WTC11 (cell line): ENCODE results near the gene STX3. TPM values are rescaled to one million over a fixed set of nuclear protein-coding genes. Genes with fewer than 3 reads are reported as not detected.

Source experiments
- ATAC-seq: fragments of 200-7000 bp; cut with Tn5 transposase; 2 replicates; pipeline ENCODE4 v1.10.0; 2021; ENCODE audit warnings: mild to moderate bottlenecking, moderate library complexity
- CTCF ChIA-PET: fragments of 300-600 bp; sonication (Branson Sonifier 250); formaldehyde crosslinking; loops from one replicate; lab custom pipeline; 2021; ENCODE audit warnings: antibody characterized with exemption; lab: Charles Lee
- POLR2A ChIA-PET: fragments of 350-600 bp; sonication (Branson Sonifier 250); formaldehyde crosslinking; loops from one replicate; lab custom pipeline; 2021; ENCODE audit warnings: antibody characterized with exemption; lab: Charles Lee
- DNase-seq: peaks from one replicate; pipeline ENCODE4 v3.0.0; 2021; ENCODE audit warnings: low spot score
- H3K27ac Mint-ChIP-seq: 2 replicates; pipeline ENCODE4 v1.8.0; 2021; ENCODE audit warnings: mixed read lengths
- H3K27me3 Mint-ChIP-seq: 2 replicates; pipeline ENCODE4 v1.8.0; 2021; ENCODE audit warnings: low read depth, mild to moderate bottlenecking, moderate library complexity, mixed read lengths
- H3K36me3 Mint-ChIP-seq: 2 replicates; pipeline ENCODE4 v1.8.0; 2021; ENCODE audit warnings: mixed read lengths
- H3K4me1 Mint-ChIP-seq: 2 replicates; pipeline ENCODE4 v1.8.0; 2022; ENCODE audit warnings: mixed read lengths
- H3K4me3 Mint-ChIP-seq: 2 replicates; pipeline ENCODE4 v1.8.0; 2021; ENCODE audit warnings: mild to moderate bottlenecking, moderate library complexity, mixed read lengths
- H3K9me3 Mint-ChIP-seq: 2 replicates; pipeline ENCODE4 v1.8.0; 2021; ENCODE audit warnings: mixed read lengths
- AR ChIP-seq: fragments of 250-450 bp; sonication (Bioruptor Pico); IDR thresholded peaks from 2 replicates; pipeline ENCODE4 v1.9.0; 2021; ENCODE audit warnings: mild to moderate bottlenecking
- ARID4B ChIP-seq: sonication (generic); formaldehyde crosslinking; IDR thresholded peaks from 2 replicates; pipeline ENCODE4 v1.8.0; 2023; ENCODE audit warnings: missing genetic modification reagents, mild to moderate bottlenecking, borderline replicate concordance
- CREM ChIP-seq: sonication (generic); formaldehyde crosslinking; IDR thresholded peaks from 2 replicates; pipeline ENCODE4 v1.8.1; 2022; ENCODE audit warnings: mild to moderate bottlenecking, missing genetic modification reagents, moderate library complexity
- E2F4 ChIP-seq: sonication (generic); formaldehyde crosslinking; IDR thresholded peaks from 2 replicates; pipeline ENCODE4 v1.8.1; 2022; ENCODE audit warnings: low read depth, mild to moderate bottlenecking, moderate library complexity, missing genetic modification reagents, borderline replicate concordance
- FOXJ3 ChIP-seq: sonication (generic); formaldehyde crosslinking; IDR thresholded peaks from 2 replicates; pipeline ENCODE4 v1.9.0; 2021; ENCODE audit warnings: missing genetic modification reagents, mild to moderate bottlenecking, borderline replicate concordance
- GABPB1 ChIP-seq: sonication (generic); formaldehyde crosslinking; IDR thresholded peaks from 2 replicates; pipeline ENCODE4 v1.8.1; 2023; ENCODE audit warnings: mild to moderate bottlenecking, missing genetic modification reagents
- GTF2I ChIP-seq: fragments of 250-450 bp; sonication (Bioruptor Pico); conservative IDR thresholded peaks from 2 replicates; pipeline ENCODE4 v1.4.0; 2021; ENCODE audit warnings: mild to moderate bottlenecking
- IRF2 ChIP-seq: sonication (generic); formaldehyde crosslinking; IDR thresholded peaks from 2 replicates; pipeline ENCODE4 v1.8.0; 2022; ENCODE audit warnings: low read depth, missing genetic modification reagents, borderline replicate concordance
- JAZF1 ChIP-seq: fragments of 250-450 bp; sonication (Bioruptor Pico); IDR thresholded peaks from 2 replicates; pipeline ENCODE4 v1.9.0; 2021; ENCODE audit warnings: moderate library complexity, mild to moderate bottlenecking, inconsistent platforms
- JUN ChIP-seq: sonication (generic); formaldehyde crosslinking; IDR thresholded peaks from 2 replicates; pipeline ENCODE4 v1.8.0; 2023; ENCODE audit warnings: mild to moderate bottlenecking, missing genetic modification reagents
- NFE2L1 ChIP-seq: sonication (generic); formaldehyde crosslinking; IDR thresholded peaks from 2 replicates; pipeline ENCODE4 v1.8.1; 2023; ENCODE audit warnings: missing genetic modification reagents
- NR1H2 ChIP-seq: sonication (generic); formaldehyde crosslinking; IDR thresholded peaks from 2 replicates; pipeline ENCODE4 v1.9.0; 2021; ENCODE audit warnings: mild to moderate bottlenecking, moderate library complexity, missing genetic modification reagents
- USF2 ChIP-seq: sonication (generic); formaldehyde crosslinking; IDR thresholded peaks from 2 replicates; pipeline ENCODE4 v1.8.1; 2023; ENCODE audit warnings: mild to moderate bottlenecking, missing genetic modification reagents, moderate library complexity
- ZNF263 ChIP-seq: sonication (generic); formaldehyde crosslinking; IDR thresholded peaks from 2 replicates; pipeline ENCODE4 v1.8.1; 2022; ENCODE audit warnings: low read depth, mild to moderate bottlenecking, moderate library complexity, missing genetic modification reagents
- ZNF317 ChIP-seq: sonication (generic); formaldehyde crosslinking; IDR thresholded peaks from 2 replicates; pipeline ENCODE4 v1.8.1; 2023; ENCODE audit warnings: low read depth, mild to moderate bottlenecking, moderate library complexity, missing genetic modification reagents, borderline replicate concordance
- total RNA-seq: library from RNA; stranded (reverse); gene quantifications from 3 replicates; pipeline ENCODE4 v1.2.3, GENCODE V29; 2021
- TF ChIP-seq, protein P1 (sequence below): sonication (generic); formaldehyde crosslinking; IDR thresholded peaks from 2 replicates; pipeline ENCODE4 v1.8.1; 2022; ENCODE audit warnings: missing genetic modification reagents, borderline replicate concordance
- TF ChIP-seq, protein P2 (sequence below): fragments of 250-450 bp; sonication (Bioruptor Pico); IDR thresholded peaks from 2 replicates; pipeline ENCODE4 v1.9.0; 2021; ENCODE audit warnings: mild to moderate bottlenecking, borderline replicate concordance

STX3 gene
- total RNA-seq, 1 experiment from 2014 or later = 52.7 TPM

DNA sequence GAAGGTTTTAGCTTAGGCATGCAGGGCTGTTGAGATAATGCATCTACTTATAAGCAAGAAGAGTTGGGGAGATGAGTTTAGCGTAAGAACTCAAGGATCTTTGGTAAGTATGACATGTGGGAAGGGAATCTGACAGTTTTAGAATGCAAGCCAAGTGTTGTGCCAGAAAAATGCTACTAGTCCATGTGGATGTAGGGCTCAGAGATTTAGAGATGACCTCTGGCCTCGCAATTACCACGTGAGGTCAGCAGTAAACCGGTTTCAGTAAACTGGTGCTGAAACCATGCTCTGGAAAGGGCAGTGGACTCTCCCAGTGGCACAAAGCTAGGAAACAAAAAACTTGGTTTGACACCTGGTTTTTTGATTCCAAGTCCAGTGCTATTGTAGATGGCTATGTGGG lies 36.5 kb downstream of the STX3 start (continued):
- TF ChIP-seq AR (CRISPR knock-in tag) = no peak
- no peak for TF ChIP-seq GTF2I (CRISPR knock-in tag)
- TF ChIP-seq NFE2L1 (CRISPR knock-in tag) = no peak

- DNase-seq (no peak), ATAC-seq (no peak)
- H3K27me3 Mint-ChIP-seq = no peaks in the 10 kb centered on the region
- peaks cover 79% of the 10 kb centered on the region for H3K36me3 Mint-ChIP-seq
- no peaks in the 10 kb centered on the region for H3K4me1 Mint-ChIP-seq
- H3K4me3 Mint-ChIP-seq = no peak overlapping the region
- H3K27ac Mint-ChIP-seq = no peak overlapping the region
- POLR2A ChIA-PET = no interaction called here
- CTCF ChIA-PET = interaction anchor here (0.5 to 2.3 kb wide), 3 partner anchors 9 to 38 kb away, joined by 4 to 6 read pairs (median 5); partner anchors contain the start of gene STX3
- H3K9me3 Mint-ChIP-seq = no peaks in the 10 kb centered on the region
- TF ChIP-seq, protein P1, sequence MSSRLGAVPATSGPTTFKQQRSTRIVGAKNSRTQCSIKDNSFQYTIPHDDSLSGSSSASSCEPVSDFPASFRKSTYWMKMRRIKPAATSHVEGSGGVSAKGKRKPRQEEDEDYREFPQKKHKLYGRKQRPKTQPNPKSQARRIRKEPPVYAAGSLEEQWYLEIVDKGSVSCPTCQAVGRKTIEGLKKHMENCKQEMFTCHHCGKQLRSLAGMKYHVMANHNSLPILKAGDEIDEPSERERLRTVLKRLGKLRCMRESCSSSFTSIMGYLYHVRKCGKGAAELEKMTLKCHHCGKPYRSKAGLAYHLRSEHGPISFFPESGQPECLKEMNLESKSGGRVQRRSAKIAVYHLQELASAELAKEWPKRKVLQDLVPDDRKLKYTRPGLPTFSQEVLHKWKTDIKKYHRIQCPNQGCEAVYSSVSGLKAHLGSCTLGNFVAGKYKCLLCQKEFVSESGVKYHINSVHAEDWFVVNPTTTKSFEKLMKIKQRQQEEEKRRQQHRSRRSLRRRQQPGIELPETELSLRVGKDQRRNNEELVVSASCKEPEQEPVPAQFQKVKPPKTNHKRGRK (CRISPR knock-in tag) = no peak
- TF ChIP-seq USF2 (CRISPR knock-in tag) = no peak
- TF ChIP-seq NR1H2 (CRISPR knock-in tag) = no peak
- TF ChIP-seq CREM (CRISPR knock-in tag) = no peak
- no peak for TF ChIP-seq E2F4
- no peak for TF ChIP-seq IRF2 (CRISPR knock-in tag)
- no peak for TF ChIP-seq FOXJ3
- no peak for TF ChIP-seq GABPB1 (CRISPR knock-in tag)
- TF ChIP-seq JAZF1 (CRISPR knock-in tag) = no peak
- TF ChIP-seq ZNF263 (CRISPR knock-in tag) = no peak
- no peak for TF ChIP-seq AR (CRISPR knock-in tag)
- no peak for TF ChIP-seq ZNF317
- no peak for TF ChIP-seq JUN (CRISPR knock-in tag)
- TF ChIP-seq, protein P2, sequence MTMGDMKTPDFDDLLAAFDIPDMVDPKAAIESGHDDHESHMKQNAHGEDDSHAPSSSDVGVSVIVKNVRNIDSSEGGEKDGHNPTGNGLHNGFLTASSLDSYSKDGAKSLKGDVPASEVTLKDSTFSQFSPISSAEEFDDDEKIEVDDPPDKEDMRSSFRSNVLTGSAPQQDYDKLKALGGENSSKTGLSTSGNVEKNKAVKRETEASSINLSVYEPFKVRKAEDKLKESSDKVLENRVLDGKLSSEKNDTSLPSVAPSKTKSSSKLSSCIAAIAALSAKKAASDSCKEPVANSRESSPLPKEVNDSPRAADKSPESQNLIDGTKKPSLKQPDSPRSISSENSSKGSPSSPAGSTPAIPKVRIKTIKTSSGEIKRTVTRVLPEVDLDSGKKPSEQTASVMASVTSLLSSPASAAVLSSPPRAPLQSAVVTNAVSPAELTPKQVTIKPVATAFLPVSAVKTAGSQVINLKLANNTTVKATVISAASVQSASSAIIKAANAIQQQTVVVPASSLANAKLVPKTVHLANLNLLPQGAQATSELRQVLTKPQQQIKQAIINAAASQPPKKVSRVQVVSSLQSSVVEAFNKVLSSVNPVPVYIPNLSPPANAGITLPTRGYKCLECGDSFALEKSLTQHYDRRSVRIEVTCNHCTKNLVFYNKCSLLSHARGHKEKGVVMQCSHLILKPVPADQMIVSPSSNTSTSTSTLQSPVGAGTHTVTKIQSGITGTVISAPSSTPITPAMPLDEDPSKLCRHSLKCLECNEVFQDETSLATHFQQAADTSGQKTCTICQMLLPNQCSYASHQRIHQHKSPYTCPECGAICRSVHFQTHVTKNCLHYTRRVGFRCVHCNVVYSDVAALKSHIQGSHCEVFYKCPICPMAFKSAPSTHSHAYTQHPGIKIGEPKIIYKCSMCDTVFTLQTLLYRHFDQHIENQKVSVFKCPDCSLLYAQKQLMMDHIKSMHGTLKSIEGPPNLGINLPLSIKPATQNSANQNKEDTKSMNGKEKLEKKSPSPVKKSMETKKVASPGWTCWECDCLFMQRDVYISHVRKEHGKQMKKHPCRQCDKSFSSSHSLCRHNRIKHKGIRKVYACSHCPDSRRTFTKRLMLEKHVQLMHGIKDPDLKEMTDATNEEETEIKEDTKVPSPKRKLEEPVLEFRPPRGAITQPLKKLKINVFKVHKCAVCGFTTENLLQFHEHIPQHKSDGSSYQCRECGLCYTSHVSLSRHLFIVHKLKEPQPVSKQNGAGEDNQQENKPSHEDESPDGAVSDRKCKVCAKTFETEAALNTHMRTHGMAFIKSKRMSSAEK (CRISPR knock-in tag) = no peak
- no peak for TF ChIP-seq ARID4B
Observed at GRCh38 chr11:59792507-59792906, 37.3 kb downstream of the STX3 start.
